NK-92 treated with Interleukin-12 subunit alpha and Interleukin-12 subunit beta, amount 100 ng/mL, for 24 hours (cell line): ENCODE measurements around the gene ZNF420.
"Not testable (repeated sequence)": the region's sequence is repeated elsewhere in the genome, so short reads cannot be mapped to it uniquely, and the experiment has no call there.

Experiments used
- DNase-seq: peaks from one replicate; lab custom pipeline; 2025; lab: John Stamatoyannopoulos, UW

ZNF420 gene

GRCh38 chr19:37077934-37078716 lies at the start of gene ZNF420:
ZNF420 (plus strand) TSS chr19:37078433; CDS start chr19:37089119, 10,686 bp downstream.
- peak; percentile 79 for DNase-seq

- no peak for DNase-seq
Observed at GRCh38 chr19:37045140-37045539, 33.1 kb upstream of the ZNF420 start.

GRCh38 chr19:37055330-37055729 lies 22.9 kb upstream of the ZNF420 start:
- DNase-seq, result no peak

- DNase-seq, result no peak
Observed at GRCh38 chr19:37056776-37057175, 21.5 kb upstream of the ZNF420 start.

- no peak for DNase-seq
Observed at GRCh38 chr19:37059142-37059541, 19.1 kb upstream of the ZNF420 start.

GRCh38 chr19:37064886-37065285 lies 13.3 kb upstream of the ZNF420 start:
- not testable (repeated sequence) for DNase-seq

GRCh38 chr19:37074111-37074510 lies 4.1 kb upstream of the ZNF420 start:
- DNase-seq, result no peak

- DNase-seq, result no peak
Observed at GRCh38 chr19:37074819-37075362, 3.3 kb upstream of the ZNF420 start.

- not testable (repeated sequence) for DNase-seq
Observed at GRCh38 chr19:37076524-37076923, 1.7 kb upstream of the ZNF420 start.

- no peak for DNase-seq
Observed at GRCh38 chr19:37077501-37077933, 716 bp upstream of the ZNF420 start.

- no peak for DNase-seq
Observed at GRCh38 chr19:37078717-37079032, 442 bp downstream of the ZNF420 start.

GRCh38 chr19:37079238-37079637 lies 1.0 kb downstream of the ZNF420 start:
- DNase-seq, result no peak

- no peak for DNase-seq
Observed at GRCh38 chr19:37082307-37082706, 4.1 kb downstream of the ZNF420 start.

GRCh38 chr19:37087110-37087509 lies 8.9 kb downstream of the ZNF420 start:
- DNase-seq, result no peak

GRCh38 chr19:37095859-37096258 lies 17.6 kb downstream of the ZNF420 start:
- no peak for DNase-seq

GRCh38 chr19:37098570-37098969 lies 20.3 kb downstream of the ZNF420 start:
- no peak for DNase-seq

GRCh38 chr19:37104135-37104534 lies 25.9 kb downstream of the ZNF420 start:
- DNase-seq, result not testable (repeated sequence)

- DNase-seq, result not testable (repeated sequence)
Observed at GRCh38 chr19:37111753-37112152, 33.5 kb downstream of the ZNF420 start.

- no peak for DNase-seq
Observed at GRCh38 chr19:37114001-37114400, 35.8 kb downstream of the ZNF420 start.

GRCh38 chr19:37122093-37122492 lies 43.9 kb downstream of the ZNF420 start:
- DNase-seq, result not testable (repeated sequence)

GRCh38 chr19:37127999-37128820 lies 50.0 kb downstream of the ZNF420 start:
- DNase-seq, result no peak

- no peak for DNase-seq
Observed at GRCh38 chr19:37128821-37129177, 50.6 kb downstream of the ZNF420 start.

- DNase-seq, result no peak
Observed at GRCh38 chr19:37136111-37136510, 57.9 kb downstream of the ZNF420 start.
